Esophagus muscularis mucosa (tissue), 4 donors: ENCODE results near the gene CAPZA1. TPM values are rescaled to one million over a fixed set of nuclear protein-coding genes. Genes with fewer than 3 reads are reported as not detected.

Source experiments
- DNase-seq: peaks from one replicate; pipeline ENCODE4 v3.0.0-alpha.2; 2017; ENCODE audit errors: extremely low spot score
- H3K27ac ChIP-seq, 4 donors: fragments of 200-600 bp; sonication (generic); replicated peaks in 1 of 4; 1 replicate in 3 of 4; 2 replicates in 1 of 4; pipeline ENCODE4 v1.5.1; 2016 to 2019; ENCODE audit warnings: mild to moderate bottlenecking in 1 of 4
- H3K27me3 ChIP-seq, 4 donors: fragments of 200-600 bp; sonication (generic); one replicate each; pipeline versions ENCODE4 v1.5.1 to v1.6.0; 2016 to 2019
- H3K36me3 ChIP-seq, 4 donors: fragments of 200-600 bp; sonication (generic); one replicate each; pipeline ENCODE4 v1.5.1; 2016 to 2019
- H3K4me1 ChIP-seq, 4 donors: fragments of 200-600 bp; sonication (generic); one replicate each; pipeline ENCODE4 v1.5.1; 2016 to 2019
- H3K4me3 ChIP-seq, 4 donors: fragments of 200-600 bp; sonication (generic); 1 replicate in 2 of 4; 2 replicates in 2 of 4; pipeline ENCODE4 v1.5.1; 2016 to 2019; ENCODE audit warnings: mild to moderate bottlenecking in 4 of 4, moderate library complexity in 1 of 4
- H3K9me3 ChIP-seq, 4 donors: fragments of 200-600 bp; sonication (generic); 1 replicate in 3 of 4; 2 replicates in 1 of 4; pipeline ENCODE4 v1.5.1; 2016 to 2019
- CTCF ChIP-seq, 3 experiments: fragments of 200-600 bp in 2 of 3; fragments of 450-650 bp in 1 of 3; sonication (generic) in 2 of 3; IDR thresholded peaks; one replicate each; pipeline ENCODE4 v1.5.1; 2017 to 2019; ENCODE audit warnings: antibody characterized with exemption in 3 of 3, mild to moderate bottlenecking in 2 of 3, moderate library complexity in 1 of 3
- EP300 ChIP-seq: sonication (generic); formaldehyde crosslinking; IDR thresholded peaks from one replicate; pipeline ENCODE4 v1.6.1; 2017; ENCODE audit warnings: antibody characterized with exemption
- POLR2A ChIP-seq: fragments of 450-650 bp; IDR thresholded peaks from one replicate; pipeline ENCODE4 v1.6.1; 2017; ENCODE audit warnings: antibody characterized with exemption, moderate library complexity, mild to moderate bottlenecking, low read depth
- POLR2AphosphoS5 ChIP-seq, 2 donors: sonication (generic); formaldehyde crosslinking; IDR thresholded peaks; one replicate each; pipeline ENCODE4 v1.6.1; 2017; ENCODE audit warnings: antibody characterized with exemption in 2 of 2
- WGBS: methylation state at CpG from one replicate; pipeline ENCODE4 v1.1.5; 2018; 5-methylcytosine and 5-hydroxymethylcytosine counted together
- intact Hi-C: fragments of 100-400 bp; cut with DNase I; formaldehyde crosslinking; loops from one replicate; pipeline ENCODE4 v1.15.1; 2023
- total RNA-seq, 4 donors: library from RNA; depleted of rRNA; stranded (reverse); fragments of >200 nt; gene quantifications; one replicate each; pipeline versions ENCODE4 v1.1.0 to v1.2.1, GENCODE V29; 2016

The CAPZA1 gene
- total RNA-seq, 4 donors from 2014 or later, result 61.9 to 77.5 (median 69.1) TPM

GRCh38 chr1:112603012-112603411 lies 16.6 kb upstream of the CAPZA1 start:
- Histone ChIP-seq H3K27ac (no peak overlapping the region), H3K4me3 (no peak overlapping the region), H3K36me3 (peaks cover 25 to 92% (median 77%) of the 10 kb centered on the region in 4 donors), H3K27me3 (no peaks in the 10 kb centered on the region), H3K9me3 (no peaks in the 10 kb centered on the region), H3K4me1 (no peaks in the 10 kb centered on the region)
- intact Hi-C loops, result no loop called here
- 98% methylated on average over 2 of the region's 2 CpGs for WGBS
- no peak for DNase-seq
- TF ChIP-seq CTCF (IDR thresholded peaks at IDR 0.05), result no peak
- TF ChIP-seq EP300, result no peak
- no peak for TF ChIP-seq POLR2AphosphoS5 (IDR thresholded peaks at IDR 0.05)

DNA sequence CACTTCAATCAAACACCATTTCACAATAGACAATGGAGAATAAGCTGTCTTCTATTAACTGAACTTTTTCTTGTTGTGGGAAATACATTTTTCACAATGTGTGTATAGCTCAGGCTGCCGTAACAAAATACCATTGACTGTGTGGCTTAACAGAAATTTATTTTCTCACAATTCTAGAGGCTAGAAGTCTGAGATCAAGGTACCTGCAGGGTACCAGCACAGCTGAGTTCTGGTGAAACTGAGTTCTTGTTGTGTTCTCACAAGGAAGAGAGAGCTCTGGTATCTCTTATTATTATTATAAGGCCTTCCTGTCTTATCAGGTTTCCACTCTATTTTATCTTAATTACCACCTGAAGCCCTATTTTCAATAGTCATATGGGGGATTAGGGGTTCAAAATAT lies 16.1 kb upstream of the CAPZA1 start:
- 96% methylated on average over 1 of the region's 1 CpG for WGBS
- TF ChIP-seq CTCF (IDR thresholded peaks at IDR 0.05) (no peak), POLR2A (no peak), EP300 (no peak), POLR2AphosphoS5 (IDR thresholded peaks at IDR 0.05) (no peak)
- H3K9me3 ChIP-seq, result no peaks in the 10 kb centered on the region
- DNase-seq, result no peak
- H3K27me3 ChIP-seq, result no peaks in the 10 kb centered on the region
- peaks cover 25 to 92% (median 79%) of the 10 kb centered on the region in 4 donors for H3K36me3 ChIP-seq
- H3K27ac ChIP-seq, result no peak overlapping the region
- intact Hi-C loops, result no loop called here
- no peaks in the 10 kb centered on the region for H3K4me1 ChIP-seq
- H3K4me3 ChIP-seq, result no peak overlapping the region

- intact Hi-C loops, result no loop called here
- Histone ChIP-seq H3K4me1 (no peaks in the 10 kb centered on the region), H3K27me3 (no peaks in the 10 kb centered on the region), H3K36me3 (peaks cover 29 to 96% (median 88%) of the 10 kb centered on the region in 4 donors), H3K4me3 (no peak overlapping the region), H3K9me3 (no peaks in the 10 kb centered on the region), H3K27ac (no peak overlapping the region)
- 88% methylated on average over 4 of the region's 4 CpGs for WGBS
- DNase-seq, result no peak
- no peak for TF ChIP-seq EP300
- no peak for TF ChIP-seq POLR2AphosphoS5 (IDR thresholded peaks at IDR 0.05)
- no peak for TF ChIP-seq CTCF (IDR thresholded peaks at IDR 0.05)
- TF ChIP-seq POLR2A, result no peak
These were observed 13.9 kb upstream of the CAPZA1 start for GRCh38 chr1:112605633-112606327.

DNA sequence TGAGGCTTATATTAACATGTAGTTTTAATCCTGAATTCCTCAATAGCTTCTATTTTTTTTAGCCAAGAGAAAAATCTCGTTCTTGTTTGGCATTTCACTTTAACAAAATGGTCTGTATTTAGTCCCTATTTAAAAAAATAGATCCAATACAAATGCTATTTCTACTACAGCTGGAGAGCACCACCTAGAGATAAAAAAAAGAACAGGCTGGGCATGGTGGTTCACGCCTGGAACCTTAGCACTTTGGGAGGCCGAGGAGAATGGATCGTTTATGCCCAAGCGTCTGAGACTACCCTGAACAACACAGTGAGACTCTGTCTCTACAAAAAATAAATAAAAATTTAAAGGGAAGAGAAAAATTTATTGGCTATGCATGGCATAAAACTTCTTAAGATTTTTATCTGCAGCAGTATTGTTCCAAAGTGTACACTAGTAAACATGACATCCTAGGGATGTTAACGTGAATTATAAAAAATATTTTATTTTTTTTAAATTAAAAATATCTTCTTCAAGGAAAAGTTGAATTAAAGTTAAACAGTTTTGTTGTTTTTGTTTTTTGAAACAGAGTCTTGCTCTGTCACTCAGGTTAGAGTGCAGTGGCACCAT lies 5.1 kb upstream of the CAPZA1 start:
- no peak for DNase-seq
- intact Hi-C loops, result no loop called here
- Histone ChIP-seq H3K36me3 (peaks cover 21 to 67% (median 50%) of the 10 kb centered on the region in 4 donors), H3K27ac (no peak overlapping the region), H3K27me3 (no peaks in the 10 kb centered on the region), H3K4me3 (no peak overlapping the region), H3K4me1 (peaks cover 10 to 22% (median 15%) of the 10 kb centered on the region in 4 donors), H3K9me3 (no peaks in the 10 kb centered on the region)
- WGBS, result 67% methylated on average over 6 of the region's 6 CpGs
- TF ChIP-seq CTCF (IDR thresholded peaks at IDR 0.05) (peak in 2 of 3 experiments; percentile 34 to 37), EP300 (no peak), POLR2AphosphoS5 (IDR thresholded peaks at IDR 0.05) (no peak), POLR2A (no peak)
